Right lobe of liver (tissue), 4 donors: Measurements from ENCODE around the gene C5orf15.

ENCODE experiments used
- POLR2A ChIP-seq: fragments of 450-650 bp; IDR thresholded peaks from one replicate; pipeline ENCODE4 v1.6.1; 2017; ENCODE audit warnings: antibody characterized with exemption, mild to moderate bottlenecking
- TF ChIP-seq, protein P1 (sequence below), 4 donors: fragments of 200-600 bp in 3 of 4; fragments of 450-650 bp in 1 of 4; IDR thresholded peaks; one replicate each; pipeline versions ENCODE4 v1.5.1 to v1.8.0; 2016 to 2022; ENCODE audit warnings: antibody characterized with exemption in 4 of 4, mild to moderate bottlenecking in 2 of 4
- donor health status: DM: no; HTN: no; CAD: no.
- donor health status: DM: no; HTN: no; CAD: no.
- donor health status: DM: no; HTN: yes; CAD: no.

DNA sequence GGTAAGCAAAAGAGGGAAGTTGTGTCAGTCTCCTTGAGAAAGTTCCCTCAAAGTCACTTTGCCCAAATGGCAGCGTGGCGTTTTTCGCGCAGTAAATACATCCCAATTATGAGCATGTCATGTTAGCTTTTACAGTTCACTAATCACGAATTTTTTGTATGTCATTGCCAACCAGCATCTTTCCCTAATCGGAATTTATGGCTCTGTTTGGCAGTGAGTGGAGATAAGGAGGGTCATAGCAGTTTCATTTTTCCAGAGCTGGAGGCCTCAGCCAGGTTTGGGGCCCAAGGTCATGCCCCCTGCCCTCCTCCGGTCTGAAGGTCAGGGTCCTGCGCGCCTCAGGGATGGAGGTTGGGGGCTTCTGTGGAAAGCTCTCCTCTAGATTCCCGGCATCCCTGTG, 50.1 kb downstream of the C5orf15 start:
- TF ChIP-seq, protein P1, sequence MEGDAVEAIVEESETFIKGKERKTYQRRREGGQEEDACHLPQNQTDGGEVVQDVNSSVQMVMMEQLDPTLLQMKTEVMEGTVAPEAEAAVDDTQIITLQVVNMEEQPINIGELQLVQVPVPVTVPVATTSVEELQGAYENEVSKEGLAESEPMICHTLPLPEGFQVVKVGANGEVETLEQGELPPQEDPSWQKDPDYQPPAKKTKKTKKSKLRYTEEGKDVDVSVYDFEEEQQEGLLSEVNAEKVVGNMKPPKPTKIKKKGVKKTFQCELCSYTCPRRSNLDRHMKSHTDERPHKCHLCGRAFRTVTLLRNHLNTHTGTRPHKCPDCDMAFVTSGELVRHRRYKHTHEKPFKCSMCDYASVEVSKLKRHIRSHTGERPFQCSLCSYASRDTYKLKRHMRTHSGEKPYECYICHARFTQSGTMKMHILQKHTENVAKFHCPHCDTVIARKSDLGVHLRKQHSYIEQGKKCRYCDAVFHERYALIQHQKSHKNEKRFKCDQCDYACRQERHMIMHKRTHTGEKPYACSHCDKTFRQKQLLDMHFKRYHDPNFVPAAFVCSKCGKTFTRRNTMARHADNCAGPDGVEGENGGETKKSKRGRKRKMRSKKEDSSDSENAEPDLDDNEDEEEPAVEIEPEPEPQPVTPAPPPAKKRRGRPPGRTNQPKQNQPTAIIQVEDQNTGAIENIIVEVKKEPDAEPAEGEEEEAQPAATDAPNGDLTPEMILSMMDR (IDR thresholded peaks at IDR 0.05) = no peak
- TF ChIP-seq POLR2A = no peak
